H9 (cell line): ENCODE measurements around the gene NRXN3. TPM values are rescaled to one million over a fixed set of nuclear protein-coding genes. Genes with fewer than 3 reads are reported as not detected.

ENCODE experiments used
- DNase-seq: peaks from one replicate; pipeline ENCODE4 v3.0.0-alpha.2; 2017
- H2AFZ ChIP-seq: one replicate; pipeline ENCODE4 v1.6.1; 2013; ENCODE audit warnings: mild to moderate bottlenecking, low read length, control low read depth, moderate library complexity
- H2AK5ac ChIP-seq: 2 replicates; pipeline ENCODE4 v1.6.1; 2013; ENCODE audit warnings: low read length, control low read depth, mixed read lengths; ENCODE audit not compliant: insufficient read length
- H2BK120ac ChIP-seq: one replicate; pipeline ENCODE4 v1.6.1; 2013; ENCODE audit warnings: low read depth, mild to moderate bottlenecking, low read length, control low read depth, inconsistent platforms; ENCODE audit not compliant: poor library complexity, severe bottlenecking
- H2BK12ac ChIP-seq: 2 replicates; pipeline ENCODE4 v1.6.1; 2013; ENCODE audit warnings: low read length, control low read depth, mixed read lengths, low read depth; ENCODE audit not compliant: insufficient read length
- H2BK15ac ChIP-seq: 2 replicates; pipeline ENCODE4 v1.6.1; 2013; ENCODE audit warnings: low read depth, low read length, control low read depth
- H2BK20ac ChIP-seq: one replicate; pipeline ENCODE4 v1.6.1; 2013; ENCODE audit warnings: low read depth, mild to moderate bottlenecking, low read length, control low read depth, inconsistent platforms; ENCODE audit not compliant: poor library complexity, severe bottlenecking
- H2BK5ac ChIP-seq: 2 replicates; pipeline ENCODE4 v1.6.1; 2013; ENCODE audit warnings: low read length, control low read depth, mixed read lengths; ENCODE audit not compliant: insufficient read length
- H3K14ac ChIP-seq: 2 replicates; pipeline ENCODE4 v1.6.1; 2013; ENCODE audit warnings: low read length, control low read depth; ENCODE audit not compliant: insufficient read depth
- H3K18ac ChIP-seq: 2 replicates; pipeline ENCODE4 v1.6.1; 2013; ENCODE audit warnings: low read depth, mild to moderate bottlenecking, mixed read lengths, low read length, control low read depth; ENCODE audit not compliant: insufficient read length
- H3K23ac ChIP-seq: 2 replicates; pipeline ENCODE4 v1.6.1; 2013; ENCODE audit warnings: low read length, control low read depth, mixed read lengths, low read depth; ENCODE audit not compliant: insufficient read length
- H3K23me2 ChIP-seq: 2 replicates; pipeline ENCODE4 v1.6.1; 2013; ENCODE audit warnings: low read depth, mild to moderate bottlenecking, mixed read lengths, low read length, control low read depth; ENCODE audit not compliant: insufficient read length, poor library complexity, severe bottlenecking
- H3K27ac ChIP-seq: 2 replicates; pipeline ENCODE4 v1.5.1; 2013; ENCODE audit warnings: low read length, control low read depth, mixed read lengths, low read depth; ENCODE audit not compliant: insufficient read length
- H3K27me3 ChIP-seq: 2 replicates; pipeline ENCODE4 v1.6.1; 2013; ENCODE audit warnings: low read length, control low read depth, inconsistent platforms; ENCODE audit not compliant: insufficient read depth
- H3K4ac ChIP-seq: 2 replicates; pipeline ENCODE4 v1.6.1; 2013; ENCODE audit warnings: low read depth, mild to moderate bottlenecking, control low read depth, inconsistent platforms, low read length, moderate library complexity
- H3K4me1 ChIP-seq: 2 replicates; pipeline ENCODE4 v1.6.1; 2013; ENCODE audit warnings: low read length, control low read depth, inconsistent platforms; ENCODE audit not compliant: insufficient read depth
- H3K4me2 ChIP-seq: 2 replicates; pipeline ENCODE4 v1.6.1; 2013; ENCODE audit warnings: low read length, control low read depth, mixed read lengths; ENCODE audit not compliant: insufficient read length, insufficient read depth
- H3K56ac ChIP-seq: 2 replicates; pipeline ENCODE4 v1.6.1; 2013; ENCODE audit warnings: low read depth, mild to moderate bottlenecking, mixed read lengths, low read length, control low read depth; ENCODE audit not compliant: insufficient read length
- H3K79me1 ChIP-seq: 2 replicates; pipeline ENCODE4 v1.6.1; 2013; ENCODE audit warnings: low read depth, mild to moderate bottlenecking, moderate library complexity, low read length, control low read depth, inconsistent platforms; ENCODE audit not compliant: insufficient read depth, poor library complexity, severe bottlenecking
- H3K79me2 ChIP-seq: 2 replicates; pipeline ENCODE4 v1.6.1; 2013; ENCODE audit warnings: low read length, control low read depth, inconsistent platforms; ENCODE audit not compliant: insufficient read depth
- H3K9ac ChIP-seq: 2 replicates; pipeline ENCODE4 v1.6.1; 2013; ENCODE audit warnings: low read length, control low read depth, mixed read lengths; ENCODE audit not compliant: insufficient read length; ENCODE audit errors: extremely low read depth
- H3K9me3 ChIP-seq: one replicate; pipeline ENCODE4 v1.6.1; 2013; ENCODE audit warnings: low read depth, low read length, inconsistent platforms; ENCODE audit not compliant: control insufficient read depth
- H3T11ph ChIP-seq: one replicate; pipeline ENCODE4 v1.6.1; 2013; ENCODE audit warnings: mild to moderate bottlenecking, low read length, control low read depth, inconsistent platforms
- H4K20me1 ChIP-seq: one replicate; pipeline ENCODE4 v1.6.1; 2013; ENCODE audit not compliant: control insufficient read depth, insufficient read length, insufficient read depth
- H4K5ac ChIP-seq: 2 replicates; pipeline ENCODE4 v1.6.1; 2013; ENCODE audit warnings: low read depth, mild to moderate bottlenecking, mixed read lengths, low read length, control low read depth; ENCODE audit not compliant: insufficient read length
- H4K8ac ChIP-seq: replicated peaks from 2 replicates; pipeline ENCODE4 v1.6.1; 2013; ENCODE audit warnings: low read length, control low read depth, mixed read lengths, low read depth; ENCODE audit not compliant: insufficient read length
- H4K91ac ChIP-seq: 2 replicates; pipeline ENCODE4 v1.6.1; 2013; ENCODE audit warnings: low read depth, mild to moderate bottlenecking, moderate library complexity, mixed read lengths, low read length, control low read depth; ENCODE audit not compliant: insufficient read length
- H3K27ac Mint-ChIP-seq, 3 experiments: 2 replicates in 2 of 3; 3 replicates in 1 of 3; pipeline ENCODE4 v1.8.0; 2020 to 2021; ENCODE audit warnings: mixed read lengths in 3 of 3, mild to moderate bottlenecking in 1 of 3, moderate library complexity in 1 of 3
- H3K27me3 Mint-ChIP-seq: 2 replicates; pipeline ENCODE4 v1.8.0; 2021; ENCODE audit warnings: low read depth, mild to moderate bottlenecking, moderate library complexity, mixed read lengths
- H3K36me3 Mint-ChIP-seq, 3 experiments: 2 replicates in 2 of 3; 3 replicates in 1 of 3; pipeline ENCODE4 v1.8.0; 2020 to 2021; ENCODE audit warnings: low read depth in 3 of 3, mixed read lengths in 3 of 3; ENCODE audit not compliant: insufficient read depth in 1 of 3
- H3K4me1 Mint-ChIP-seq, 2 experiments: 2 replicates each; pipeline ENCODE4 v1.8.0; 2020; ENCODE audit warnings: mixed read lengths in 2 of 2
- H3K4me3 Mint-ChIP-seq, 2 experiments: 2 replicates in 1 of 2; 3 replicates in 1 of 2; pipeline ENCODE4 v1.8.0; 2020 to 2021; ENCODE audit warnings: mild to moderate bottlenecking in 2 of 2, mixed read lengths in 2 of 2, moderate library complexity in 1 of 2
- H3K9me3 Mint-ChIP-seq, 2 experiments: 2 replicates in 1 of 2; 3 replicates in 1 of 2; pipeline ENCODE4 v1.8.0; 2020; ENCODE audit warnings: mild to moderate bottlenecking in 2 of 2, mixed read lengths in 2 of 2, moderate library complexity in 1 of 2
- CTCF ChIP-seq: fragments of 200-600 bp; sonication (generic); conservative IDR thresholded peaks from 3 replicates; pipeline ENCODE4 v1.8.0; 2021; ENCODE audit warnings: antibody characterized with exemption, mild to moderate bottlenecking
- WGBS: extraction: QIAGEN DNeasy Blood & Tissue Kit; methylation state at CpG from one replicate; pipeline ENCODE4 v1.1.7; 2013; ENCODE audit warnings: missing lambda C conversion rate, low lambda C conversion rate, mixed read lengths; ENCODE audit not compliant: insufficient read length; ENCODE audit errors: extremely low coverage; 5-methylcytosine and 5-hydroxymethylcytosine counted together
- total RNA-seq: library from RNA; stranded (reverse); gene quantifications from 2 replicates; pipeline ENCODE4 v1.2.1, GENCODE V29; 2021

NRXN3 gene
- total RNA-seq, 1 experiment from 2014 or later, result 1.8 TPM

- H3K23ac ChIP-seq, result no peak overlapping the region
- H3K79me2 ChIP-seq, result no peaks in the 10 kb centered on the region
- H3T11ph ChIP-seq, result no peak overlapping the region
- H3K4me1 Mint-ChIP-seq, result peaks cover 0 to 6% of the 10 kb centered on the region in 2 experiments; a peak in 1 of 4 replicates
- WGBS, result 100% methylated on average over 1 of the region's 2 CpGs
- no peak overlapping the region for H3K4me3 Mint-ChIP-seq
- no peak overlapping the region for H2BK20ac ChIP-seq
- H4K20me1 ChIP-seq, result no peaks in the 10 kb centered on the region
- H3K9me3 ChIP-seq, result no peaks in the 10 kb centered on the region
- DNase-seq, result no peak
- peaks cover 3% of the 10 kb centered on the region; the same call in 1 of the 2 replicates for H3K4me1 ChIP-seq
- no peak overlapping the region for H3K18ac ChIP-seq
- no peaks in the 10 kb centered on the region for H3K36me3 Mint-ChIP-seq
- H3K9me3 Mint-ChIP-seq, result no peaks in the 10 kb centered on the region
- H3K56ac ChIP-seq, result no peak overlapping the region
- no peak overlapping the region for H3K4ac ChIP-seq
- H2BK12ac ChIP-seq, result no peak overlapping the region
- H2BK5ac ChIP-seq, result no peak overlapping the region
- no peak overlapping the region for H4K8ac ChIP-seq
- no peak overlapping the region for H2BK15ac ChIP-seq
- no peak overlapping the region for H3K27ac ChIP-seq
- H3K27ac Mint-ChIP-seq, result no peak overlapping the region
- H3K79me1 ChIP-seq, result no peaks in the 10 kb centered on the region
- TF ChIP-seq CTCF, result no peak
- H3K4me2 ChIP-seq, result no peak overlapping the region
- no peak overlapping the region for H4K5ac ChIP-seq
- no peak overlapping the region for H2BK120ac ChIP-seq
- H2AFZ ChIP-seq, result no peak overlapping the region
- no peak overlapping the region for H3K14ac ChIP-seq
- no peak overlapping the region for H2AK5ac ChIP-seq
- no peaks in the 10 kb centered on the region for H3K27me3 ChIP-seq
- no peak overlapping the region for H4K91ac ChIP-seq
- no peak overlapping the region for H3K9ac ChIP-seq
- no peaks in the 10 kb centered on the region for H3K23me2 ChIP-seq
- no peaks in the 10 kb centered on the region for H3K27me3 Mint-ChIP-seq
Measured at GRCh38 chr14:79057333-79057732, 887.2 kb downstream of the NRXN3 start.
